IgD-negative memory B cell (primary cell): ENCODE results near the gene RNF213. TPM values are rescaled to one million over a fixed set of nuclear protein-coding genes. Genes with fewer than 3 reads are reported as not detected.
A peak's percentile ranks its signal among the peaks of the same experiment; 100 is the strongest.
"Not testable (repeated sequence)": the region's sequence is repeated elsewhere in the genome, so short reads cannot be mapped to it uniquely, and the experiment has no call there.

ENCODE experiments used
- H3K27ac Mint-ChIP-seq, 3 donors: one replicate each; pipeline ENCODE4 v1.8.0; 2020 to 2022; ENCODE audit warnings: mild to moderate bottlenecking in 3 of 3, mixed read lengths in 3 of 3, moderate library complexity in 1 of 3
- H3K27me3 Mint-ChIP-seq: one replicate; pipeline ENCODE4 v1.8.0; 2021; ENCODE audit warnings: mixed read lengths
- H3K36me3 Mint-ChIP-seq: one replicate; pipeline ENCODE4 v1.8.0; 2020; ENCODE audit warnings: mild to moderate bottlenecking, mixed read lengths
- H3K4me1 Mint-ChIP-seq, 3 donors: one replicate each; pipeline ENCODE4 v1.8.0; 2020 to 2022; ENCODE audit warnings: mixed read lengths in 3 of 3, mild to moderate bottlenecking in 1 of 3
- H3K4me3 Mint-ChIP-seq, 4 donors: one replicate each; pipeline ENCODE4 v1.8.0; 2020 to 2022; ENCODE audit warnings: mild to moderate bottlenecking in 4 of 4, mixed read lengths in 4 of 4, moderate library complexity in 3 of 4
- H3K9me3 Mint-ChIP-seq, 3 donors: one replicate each; pipeline ENCODE4 v1.8.0; 2020 to 2021; ENCODE audit warnings: mixed read lengths in 3 of 3, mild to moderate bottlenecking in 1 of 3
- polyA plus RNA-seq: library from polyadenylated mRNA; unstranded; fragments of 300-500 nt; fragmentation: Illumina TruSeq; gene quantifications from one replicate; pipeline ENCODE4 v1.2.3, GENCODE V29; 2021

The RNF213 gene
- polyA plus RNA-seq, 1 donor from 2014 or later: 26.2 TPM

DNA sequence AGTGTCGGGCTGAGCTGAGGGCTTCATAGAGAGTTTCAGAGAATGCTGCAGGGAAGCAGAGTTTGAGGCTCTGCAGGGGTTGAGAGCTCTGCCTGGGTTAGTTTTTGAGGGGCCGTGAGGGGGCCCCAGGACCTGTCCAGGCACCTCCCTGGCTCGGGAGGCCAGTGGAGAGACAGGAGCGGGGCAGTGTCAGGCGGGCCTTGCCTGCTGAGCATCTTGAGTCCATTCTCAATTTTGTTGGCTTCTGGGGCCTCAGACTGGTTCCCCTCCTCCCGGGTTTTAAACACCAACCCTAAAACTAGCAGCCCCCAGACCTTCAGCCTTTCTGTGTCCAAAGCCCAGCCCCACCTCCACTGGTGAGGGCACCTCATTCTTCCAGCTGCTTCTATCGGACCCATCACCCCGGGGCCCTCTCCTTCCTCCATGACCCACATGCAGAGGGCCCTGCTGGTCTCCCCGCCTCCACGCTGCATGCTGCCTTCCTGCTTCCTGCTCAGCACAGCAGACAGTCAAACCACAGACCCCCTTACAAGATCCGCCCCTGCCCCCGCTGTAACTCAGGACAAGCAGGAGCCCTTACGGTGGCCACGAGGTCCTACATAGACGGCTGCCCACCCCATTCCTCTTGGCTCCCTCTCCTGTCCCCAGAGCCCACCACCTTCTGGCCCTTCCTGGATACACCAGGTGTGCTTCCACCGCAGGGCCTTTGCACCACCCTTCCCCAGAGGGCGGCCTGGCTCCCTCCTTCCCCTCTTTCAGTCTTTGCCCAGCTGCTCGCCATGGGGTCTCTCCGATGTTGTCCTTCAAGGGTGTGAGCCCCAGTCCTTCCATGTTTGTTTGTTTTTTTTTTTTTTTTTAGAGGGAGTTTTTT, 3.8 kb downstream of the RNF213 start:
- Mint-ChIP-seq H3K36me3 (peaks cover 2% of the 10 kb centered on the region), H3K9me3 (no peaks in the 10 kb centered on the region), H3K27ac (peak overlapping the region; percentile 92 to 96 (median 96)), H3K4me1 (peaks cover 26 to 32% (median 30%) of the 10 kb centered on the region in 3 donors), H3K27me3 (peaks cover 2% of the 10 kb centered on the region), H3K4me3 (peak overlapping the region; percentile 90 to 100 (median 98))

DNA sequence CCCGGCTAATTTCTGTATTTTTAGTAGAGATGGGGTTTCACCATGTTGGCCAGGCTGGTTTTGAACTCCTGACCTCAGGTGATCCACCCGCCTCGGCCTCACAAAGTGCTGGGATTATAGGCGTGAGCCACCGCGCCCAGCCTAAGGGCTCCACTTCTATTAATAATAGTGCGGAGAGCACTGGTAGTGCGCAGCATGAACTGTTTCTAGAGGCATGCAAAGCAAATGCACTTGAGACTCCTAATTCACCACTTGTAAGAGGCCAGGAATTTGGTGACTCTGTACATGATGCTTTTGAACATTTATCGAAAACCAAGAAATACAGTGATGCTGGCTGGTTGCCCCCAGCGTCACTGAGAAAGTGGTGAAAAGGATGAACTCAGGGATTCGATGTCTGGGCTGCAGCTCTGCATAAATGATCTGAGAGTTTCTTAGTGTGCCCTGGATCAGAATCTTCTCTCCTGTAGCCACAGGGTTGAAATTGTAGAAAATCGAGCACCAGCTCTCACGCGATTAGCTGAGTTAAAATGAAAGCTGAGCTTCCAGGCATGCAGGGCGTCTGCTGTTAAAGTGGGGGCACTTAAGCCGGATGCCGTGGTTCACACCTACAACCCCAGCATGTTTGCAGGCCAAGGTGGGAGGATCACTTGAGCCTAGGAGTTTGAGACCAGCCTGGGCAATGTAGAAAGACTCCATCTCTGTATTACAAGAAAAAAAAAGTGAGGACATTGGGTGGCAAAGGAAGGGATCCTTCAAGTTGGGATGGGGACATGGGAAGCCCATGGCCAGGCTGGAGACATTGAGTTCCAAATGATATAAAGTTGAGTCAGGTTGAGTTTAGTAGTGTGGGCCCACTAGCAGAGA, 4.8 kb downstream of the RNF213 start:
- Mint-ChIP-seq H3K27me3 (peaks cover 2% of the 10 kb centered on the region), H3K27ac (peak overlapping the region; percentile 51 to 88 (median 85)), H3K36me3 (peaks cover 2% of the 10 kb centered on the region), H3K9me3 (no peaks in the 10 kb centered on the region), H3K4me1 (peaks cover 25 to 28% (median 26%) of the 10 kb centered on the region in 3 donors), H3K4me3 (peak overlapping the region; percentile 90 to 100 (median 98))

DNA sequence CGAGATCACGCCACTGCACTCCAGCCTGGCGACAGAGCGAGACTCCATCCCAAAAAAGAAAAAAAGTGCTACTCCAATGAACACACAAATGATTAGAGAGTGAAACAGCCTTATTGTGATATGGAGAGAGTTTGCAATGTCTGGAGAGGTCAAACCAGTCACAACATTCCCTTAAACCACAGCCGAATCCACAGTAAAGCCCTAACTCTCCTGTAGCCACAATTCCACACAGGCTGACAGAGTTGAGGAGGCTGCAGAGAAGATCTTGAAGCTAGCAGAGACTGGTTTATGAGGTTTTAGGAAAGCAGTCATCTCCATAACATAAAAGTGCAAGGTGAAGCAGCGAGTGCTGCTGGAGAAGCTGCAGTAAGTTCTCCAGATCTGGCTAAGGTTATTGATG, 6.7 kb downstream of the RNF213 start:
- H3K4me1 Mint-ChIP-seq: peaks cover 18 to 22% (median 21%) of the 10 kb centered on the region in 3 donors
- H3K4me3 Mint-ChIP-seq: peak overlapping the region in 1 of 4 donors; percentile 58
- H3K9me3 Mint-ChIP-seq: no peaks in the 10 kb centered on the region
- peaks cover 2% of the 10 kb centered on the region for H3K27me3 Mint-ChIP-seq
- H3K36me3 Mint-ChIP-seq: peaks cover 2% of the 10 kb centered on the region
- H3K27ac Mint-ChIP-seq: peak overlapping the region in 2 of 3 donors; percentile 13 to 60

DNA sequence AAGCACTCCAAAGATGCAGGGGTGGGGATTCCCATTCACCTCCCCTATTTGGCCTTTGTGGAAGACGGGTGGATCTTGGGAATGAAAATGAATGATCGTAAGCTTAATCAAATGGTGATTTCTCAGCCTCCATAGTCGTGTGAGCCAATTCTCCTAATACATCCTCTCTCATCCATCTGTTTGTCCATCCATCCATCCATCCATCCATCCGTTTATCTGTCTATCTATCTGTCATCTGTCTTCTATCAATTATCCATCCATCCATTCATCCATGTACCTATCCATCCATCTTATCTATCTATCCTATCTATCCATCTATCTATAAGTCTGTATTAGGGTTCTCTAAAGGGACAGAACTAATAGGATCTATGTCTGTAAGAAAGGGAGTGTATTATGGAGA, 7.8 kb downstream of the RNF213 start:
- H3K27ac Mint-ChIP-seq: no peak overlapping the region
- no peak overlapping the region for H3K4me3 Mint-ChIP-seq
- H3K9me3 Mint-ChIP-seq: no peaks in the 10 kb centered on the region
- peaks cover 14 to 20% (median 17%) of the 10 kb centered on the region in 3 donors for H3K4me1 Mint-ChIP-seq
- H3K36me3 Mint-ChIP-seq: peaks cover 2% of the 10 kb centered on the region
- peaks cover 2% of the 10 kb centered on the region for H3K27me3 Mint-ChIP-seq

DNA sequence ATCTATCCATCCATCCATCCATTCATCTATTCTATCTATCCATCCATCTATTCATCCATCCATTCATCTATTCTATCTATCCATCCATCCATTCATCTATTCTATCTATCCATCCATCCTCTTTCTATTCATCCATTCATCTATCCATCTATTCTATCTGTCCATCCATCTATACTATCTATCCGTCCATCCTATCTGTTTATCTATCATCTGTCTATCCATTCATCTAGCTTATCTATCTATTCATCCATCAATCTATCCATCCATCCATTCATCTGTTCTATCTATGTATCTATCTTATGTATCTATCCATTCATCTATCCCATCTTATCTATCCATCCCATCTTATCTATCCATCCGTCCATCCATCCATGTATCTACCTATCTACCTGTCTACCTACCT, 8.8 kb downstream of the RNF213 start:
- H3K27ac Mint-ChIP-seq: no peak overlapping the region
- H3K27me3 Mint-ChIP-seq: peaks cover 2% of the 10 kb centered on the region
- H3K4me1 Mint-ChIP-seq: peaks cover 7 to 24% (median 13%) of the 10 kb centered on the region in 3 donors

DNA sequence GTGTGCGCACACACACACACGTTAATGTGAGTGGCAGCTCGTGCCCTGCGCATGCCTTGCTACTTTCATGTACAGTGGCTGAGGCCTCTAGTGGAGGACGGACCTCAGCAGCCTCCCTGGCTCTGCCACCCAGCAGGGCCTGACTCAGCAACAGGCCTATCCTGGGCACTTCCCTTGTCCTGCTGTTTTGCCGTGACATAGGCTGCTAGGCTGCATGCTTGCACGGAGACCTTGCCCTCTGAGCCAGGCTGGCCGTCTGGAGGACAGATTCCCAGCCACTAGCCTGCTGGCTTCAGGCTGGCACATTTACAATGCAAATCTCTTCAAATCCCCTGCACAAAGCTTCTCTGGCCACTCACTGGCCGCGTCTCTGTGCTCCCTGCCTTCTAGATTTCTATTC, 9.5 kb downstream of the RNF213 start:
- H3K4me1 Mint-ChIP-seq: peaks cover 7 to 20% (median 9%) of the 10 kb centered on the region in 3 donors
- H3K9me3 Mint-ChIP-seq: no peaks in the 10 kb centered on the region
- H3K27me3 Mint-ChIP-seq: peaks cover 2% of the 10 kb centered on the region
- peak overlapping the region in 1 of 4 donors; percentile 51 for H3K4me3 Mint-ChIP-seq
- no peak overlapping the region for H3K27ac Mint-ChIP-seq
- no peaks in the 10 kb centered on the region for H3K36me3 Mint-ChIP-seq

More for the DNA sequence above, 8.8 kb downstream of the RNF213 start:
- Mint-ChIP-seq H3K4me3 (no peak overlapping the region), H3K9me3 (no peaks in the 10 kb centered on the region), H3K36me3 (peaks cover 2% of the 10 kb centered on the region)

DNA sequence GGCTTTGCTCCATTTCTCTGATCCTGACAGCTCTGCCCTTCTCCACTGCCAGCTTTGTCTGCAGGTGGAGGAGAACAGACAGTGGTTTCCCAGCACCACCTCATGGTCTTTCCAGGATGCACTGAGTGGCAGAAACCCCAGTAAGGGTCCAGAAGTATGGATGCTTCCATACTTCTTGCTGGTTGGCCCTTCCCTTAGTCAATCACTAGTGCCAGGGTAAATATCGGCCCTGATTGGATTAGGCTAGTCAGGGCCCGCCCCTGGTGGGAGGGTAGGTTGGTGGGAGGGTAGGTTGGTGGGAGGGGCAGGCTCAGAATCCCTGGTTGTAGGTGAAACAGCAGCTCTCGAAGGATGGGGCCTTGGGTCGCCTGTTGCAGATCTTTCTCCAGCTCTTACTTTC, 10.2 kb downstream of the RNF213 start:
- H3K36me3 Mint-ChIP-seq: no peaks in the 10 kb centered on the region
- no peaks in the 10 kb centered on the region for H3K27me3 Mint-ChIP-seq
- peak overlapping the region in 1 of 3 donors; percentile 31 for H3K27ac Mint-ChIP-seq
- no peaks in the 10 kb centered on the region for H3K9me3 Mint-ChIP-seq
- H3K4me3 Mint-ChIP-seq: peak overlapping the region in 1 of 4 donors; percentile 51
- peaks cover under 1 to 15% (median 6%) of the 10 kb centered on the region in 3 donors for H3K4me1 Mint-ChIP-seq

DNA sequence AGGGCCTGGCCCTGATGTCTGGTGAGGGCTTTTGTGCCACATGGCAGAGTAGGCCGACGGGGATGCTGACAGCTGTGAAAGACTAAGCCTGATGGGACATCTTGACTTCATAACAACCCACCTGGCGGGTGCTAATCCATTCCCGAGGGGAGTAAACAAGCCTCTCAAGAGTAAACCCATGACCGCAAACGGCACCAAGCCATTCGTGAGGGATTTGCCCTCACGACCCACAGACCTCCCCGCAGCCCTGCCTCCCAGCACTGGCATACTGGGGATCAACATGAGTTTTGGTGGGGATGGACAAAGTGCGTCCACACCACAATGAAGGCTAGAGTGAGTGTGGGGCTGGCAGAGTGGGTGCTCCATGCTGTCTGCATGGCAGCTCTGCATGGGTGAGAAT, 11.7 kb downstream of the RNF213 start:
- Mint-ChIP-seq H3K36me3 (no peaks in the 10 kb centered on the region), H3K9me3 (no peaks in the 10 kb centered on the region), H3K27me3 (no peaks in the 10 kb centered on the region), H3K27ac (peak overlapping the region in 1 of 3 donors; percentile 42), H3K4me3 (peak overlapping the region in 1 of 4 donors; percentile 63), H3K4me1 (peaks cover 0 to 14% (median 9%) of the 10 kb centered on the region in 3 donors)

DNA sequence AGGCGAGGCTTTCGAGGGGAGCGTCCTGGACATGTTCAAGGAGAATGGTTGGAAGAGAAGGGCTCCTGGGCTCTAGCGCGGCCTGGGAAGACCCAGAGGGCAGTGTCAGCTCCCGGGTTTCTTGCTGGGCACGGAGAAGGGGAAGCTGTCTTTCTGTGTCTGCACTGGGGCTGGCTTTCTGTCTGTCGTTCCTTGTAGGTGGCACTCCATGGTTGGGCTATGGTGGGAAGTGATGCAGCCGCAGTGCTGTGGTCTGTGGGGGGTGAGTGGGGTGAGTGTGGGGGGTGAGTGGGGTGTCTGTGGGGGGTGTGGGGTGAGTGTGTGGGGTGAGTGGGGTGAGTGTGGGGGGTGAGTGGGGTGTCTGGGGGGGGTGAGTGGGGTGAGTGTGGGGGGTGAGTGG, 13.7 kb downstream of the RNF213 start:
- H3K36me3 Mint-ChIP-seq: no peaks in the 10 kb centered on the region
- no peaks in the 10 kb centered on the region for H3K27me3 Mint-ChIP-seq
- H3K4me1 Mint-ChIP-seq: peaks cover 0 to 11% (median 9%) of the 10 kb centered on the region in 3 donors
- no peak overlapping the region for H3K4me3 Mint-ChIP-seq
- H3K9me3 Mint-ChIP-seq: no peaks in the 10 kb centered on the region
- no peak overlapping the region for H3K27ac Mint-ChIP-seq

DNA sequence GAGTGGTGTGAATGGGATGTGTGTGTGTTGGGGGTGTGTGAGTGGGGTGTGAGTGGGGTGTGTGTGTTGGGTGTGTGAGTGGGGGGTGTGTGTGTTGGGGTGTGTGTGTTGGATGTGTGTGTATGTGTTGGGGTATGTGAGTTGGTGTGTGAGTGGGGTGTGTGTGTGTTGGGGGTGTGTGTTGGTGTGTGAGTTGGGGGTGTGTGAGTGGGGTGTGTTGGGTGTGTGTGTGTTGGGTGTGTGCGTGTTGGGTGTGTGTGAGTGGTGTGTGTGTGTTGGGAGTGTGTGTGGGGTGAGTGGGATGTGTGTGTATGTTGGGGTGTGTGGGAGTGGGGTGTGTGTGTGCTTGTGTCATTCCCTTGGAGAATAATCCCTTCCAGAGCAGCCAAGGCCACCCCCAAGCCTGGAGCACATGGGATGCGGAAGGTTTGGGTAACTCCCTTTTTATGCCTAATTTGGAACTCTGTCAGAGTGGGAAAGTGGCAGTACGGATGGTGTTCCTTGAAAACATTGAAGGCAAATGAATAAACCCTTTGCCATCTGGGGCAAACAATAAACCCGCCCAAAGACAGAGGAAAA, 14.3 kb downstream of the RNF213 start:
- Mint-ChIP-seq H3K27me3 (no peaks in the 10 kb centered on the region), H3K9me3 (no peaks in the 10 kb centered on the region), H3K27ac (peak overlapping the region in 1 of 3 donors; percentile 57), H3K36me3 (peaks cover under 1% of the 10 kb centered on the region), H3K4me3 (no peak overlapping the region), H3K4me1 (peaks cover 0 to 11% (median 9%) of the 10 kb centered on the region in 3 donors)

DNA sequence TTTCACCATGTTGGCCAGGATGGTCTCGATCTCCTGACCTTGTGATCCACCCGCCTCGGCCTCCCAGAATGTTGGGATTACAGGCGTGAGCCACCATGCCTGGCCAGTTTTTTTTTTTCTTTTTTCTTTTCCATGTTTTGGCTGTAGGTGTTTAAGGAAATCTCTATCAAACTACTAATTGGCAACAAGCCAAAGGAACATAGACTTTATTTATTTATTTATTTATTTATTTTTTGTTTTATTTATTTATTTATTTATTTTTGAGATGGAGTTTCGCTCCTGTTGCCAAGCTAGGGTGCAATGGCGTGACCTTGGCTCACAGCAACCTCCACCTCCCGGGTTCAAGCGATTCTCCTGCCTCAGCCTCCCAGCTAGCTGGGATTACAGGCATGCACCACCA, 15.2 kb downstream of the RNF213 start:
- H3K27me3 Mint-ChIP-seq, H3K9me3 Mint-ChIP-seq, H3K27ac Mint-ChIP-seq, H3K4me3 Mint-ChIP-seq, H3K36me3 Mint-ChIP-seq: not testable (repeated sequence)
- H3K4me1 Mint-ChIP-seq: peaks cover 0 to 13% (median 9%) of the 10 kb centered on the region in 3 donors

DNA sequence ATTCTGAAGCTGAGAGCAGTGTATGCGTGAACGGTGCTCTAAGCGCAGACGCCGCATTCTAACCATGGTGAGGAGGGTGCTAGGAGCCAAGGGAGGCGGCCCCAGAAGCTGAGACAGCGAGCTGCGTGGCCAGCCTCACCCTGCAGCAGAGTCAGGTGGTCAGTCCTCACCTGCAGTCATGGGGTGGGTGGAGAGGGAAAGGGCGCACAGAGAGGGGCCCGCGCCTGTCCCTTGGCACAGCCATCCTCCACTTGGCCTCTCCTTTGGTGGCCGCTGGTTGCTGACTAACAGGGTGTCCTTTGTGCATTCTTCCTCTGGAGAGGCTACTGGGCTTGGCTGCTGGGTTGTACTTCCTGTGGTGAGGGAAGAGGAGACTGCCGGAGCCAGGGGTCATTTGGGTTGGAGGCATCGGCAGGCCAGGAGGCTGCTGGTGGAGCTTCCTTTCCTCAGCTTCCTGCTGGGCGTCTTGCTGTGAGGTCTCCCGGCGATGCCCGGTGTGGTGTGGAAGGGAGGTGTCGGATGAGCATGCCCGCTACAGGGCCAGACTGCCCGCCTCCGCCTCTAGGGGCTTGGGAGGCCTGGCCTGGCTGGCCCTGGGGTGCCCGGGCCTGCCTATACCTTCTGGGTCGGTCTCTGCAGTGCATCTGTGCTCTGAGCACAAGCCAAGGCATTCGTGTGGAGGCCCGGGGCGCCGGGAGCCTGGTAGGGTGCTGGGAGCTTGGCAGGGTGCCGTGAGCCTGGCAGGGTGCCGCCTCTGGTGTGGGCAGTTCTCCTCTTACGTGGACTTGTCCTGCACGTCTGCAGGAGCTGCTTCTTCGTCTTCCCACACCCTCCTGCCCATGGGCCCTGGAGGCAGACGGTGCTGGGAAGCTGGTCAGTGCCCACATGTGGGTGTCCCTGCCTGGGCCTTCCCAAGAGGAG, 17.4 kb downstream of the RNF213 start:
- Mint-ChIP-seq H3K9me3 (no peaks in the 10 kb centered on the region), H3K4me3 (peak overlapping the region in 1 of 4 donors; percentile 78), H3K4me1 (peaks cover 0 to 12% (median 10%) of the 10 kb centered on the region in 3 donors), H3K27ac (no peak overlapping the region), H3K27me3 (no peaks in the 10 kb centered on the region), H3K36me3 (peaks cover 2% of the 10 kb centered on the region)

DNA sequence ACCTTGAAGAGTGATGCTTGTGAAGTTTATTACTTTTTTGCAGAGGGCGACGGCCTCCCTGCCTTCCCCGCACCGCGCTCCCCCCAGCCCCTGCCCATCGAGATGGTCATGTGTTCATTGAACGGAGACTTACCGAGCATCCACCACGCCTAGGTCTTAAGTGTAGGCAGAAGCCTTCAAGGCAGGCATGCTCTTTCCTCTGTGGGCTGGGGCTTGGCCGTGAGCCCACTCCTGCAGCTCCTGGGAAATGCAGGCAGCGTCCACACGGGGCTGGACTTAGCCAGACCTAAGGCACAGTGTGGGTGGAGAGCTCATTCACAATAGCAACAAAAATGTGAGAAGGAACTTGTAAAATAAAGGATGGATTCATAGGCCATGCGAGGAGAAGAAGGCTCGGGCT, 19.2 kb downstream of the RNF213 start:
- Mint-ChIP-seq H3K4me1 (peaks cover 0 to 14% (median 10%) of the 10 kb centered on the region in 3 donors), H3K4me3 (no peak overlapping the region), H3K9me3 (no peaks in the 10 kb centered on the region), H3K27me3 (no peaks in the 10 kb centered on the region), H3K36me3 (peaks cover 2% of the 10 kb centered on the region), H3K27ac (no peak overlapping the region)

DNA sequence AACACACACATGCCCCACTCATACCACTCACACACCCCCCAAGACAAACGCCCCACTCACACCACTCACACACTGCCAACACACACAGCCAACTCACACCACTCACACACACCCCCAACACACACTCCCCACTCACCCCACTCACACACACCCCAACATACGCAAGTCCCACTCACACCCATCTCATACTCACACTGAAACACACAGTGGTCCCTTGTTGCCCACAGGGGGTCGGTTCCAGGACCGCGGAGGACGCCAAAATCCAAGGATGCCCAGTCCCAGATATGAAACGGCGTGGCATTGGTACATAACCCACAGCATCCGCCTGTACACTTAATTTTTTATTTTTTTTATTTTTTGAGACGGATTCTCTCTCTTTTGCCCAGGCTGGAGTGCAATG, 20.9 kb downstream of the RNF213 start:
- Mint-ChIP-seq H3K4me3 (peak overlapping the region in 1 of 4 donors; percentile 8), H3K27ac (no peak overlapping the region), H3K27me3 (no peaks in the 10 kb centered on the region), H3K36me3 (peaks cover 2% of the 10 kb centered on the region), H3K4me1 (peaks cover 0 to 9% (median 8%) of the 10 kb centered on the region in 3 donors), H3K9me3 (no peaks in the 10 kb centered on the region)
